Mesenchymal stem cell (in vitro differentiated cells and primary cell): Measurements from ENCODE around the gene GGTLC2.
A peak's percentile ranks its signal among the peaks of the same experiment; 100 is the strongest.
"Not testable (repeated sequence)": the region's sequence is repeated elsewhere in the genome, so short reads cannot be mapped to it uniquely, and the experiment has no call there.

ENCODE experiments used
- DNase-seq: peaks from one replicate; pipeline ENCODE4 v3.0.0-alpha.2; 2013
- H2AFZ ChIP-seq: one replicate; pipeline ENCODE4 v1.6.1; 2013; ENCODE audit warnings: low read depth, mild to moderate bottlenecking, control low read depth, inconsistent platforms, low read length, moderate library complexity
- H2AK5ac ChIP-seq: 2 replicates; pipeline ENCODE4 v1.6.1; 2013; ENCODE audit warnings: low read length, moderate library complexity, mild to moderate bottlenecking, inconsistent platforms; ENCODE audit not compliant: severe bottlenecking
- H2BK120ac ChIP-seq: one replicate; pipeline ENCODE4 v1.6.1; 2013; ENCODE audit warnings: low read depth, mild to moderate bottlenecking, inconsistent platforms, low read length, moderate library complexity
- H2BK12ac ChIP-seq, 2 experiments: one replicate each; pipeline ENCODE4 v1.6.1; 2013; ENCODE audit warnings: inconsistent platforms in 2 of 2, low read length in 2 of 2, mild to moderate bottlenecking in 2 of 2, moderate library complexity in 2 of 2, control low read depth in 1 of 2
- H2BK15ac ChIP-seq: one replicate; pipeline ENCODE4 v1.6.1; 2013; ENCODE audit warnings: mild to moderate bottlenecking, low read depth, inconsistent platforms; ENCODE audit not compliant: poor library complexity, severe bottlenecking
- H2BK5ac ChIP-seq: 2 replicates; pipeline ENCODE4 v1.6.1; 2013; ENCODE audit warnings: low read depth, mild to moderate bottlenecking, low read length, control low read depth, inconsistent platforms; ENCODE audit not compliant: poor library complexity, severe bottlenecking
- H3K14ac ChIP-seq, 2 experiments: one replicate each; pipeline ENCODE4 v1.6.1; 2013; ENCODE audit warnings: inconsistent platforms in 2 of 2, low read length in 2 of 2, control low read depth in 1 of 2, mild to moderate bottlenecking in 1 of 2, moderate library complexity in 1 of 2
- H3K18ac ChIP-seq, 2 experiments: one replicate each; pipeline ENCODE4 v1.6.1; 2013; ENCODE audit warnings: inconsistent platforms in 2 of 2, low read length in 2 of 2, control low read depth in 1 of 2, low read depth in 1 of 2, mild to moderate bottlenecking in 1 of 2
- H3K23ac ChIP-seq, 2 experiments: one replicate each; pipeline ENCODE4 v1.6.1; 2013; ENCODE audit warnings: inconsistent platforms in 2 of 2, low read length in 2 of 2, mild to moderate bottlenecking in 2 of 2, moderate library complexity in 2 of 2, control low read depth in 1 of 2
- H3K27ac ChIP-seq: 2 replicates; pipeline ENCODE4 v1.5.1; 2013; ENCODE audit warnings: mild to moderate bottlenecking, moderate library complexity, low read length, control low read depth, inconsistent platforms; ENCODE audit not compliant: poor library complexity, severe bottlenecking
- H3K27me3 ChIP-seq, 2 experiments: 2 replicates each; pipeline versions ENCODE4 v1.6.1 to v1.7.0; 2013; ENCODE audit warnings: low read length in 2 of 2, mild to moderate bottlenecking in 2 of 2, moderate library complexity in 2 of 2, control low read depth in 1 of 2, inconsistent platforms in 1 of 2; ENCODE audit not compliant: control insufficient read depth in 1 of 2, insufficient read depth in 1 of 2
- H3K36me3 ChIP-seq, 2 experiments: 2 replicates each; pipeline versions ENCODE4 v1.6.1 to v1.7.0; 2013; ENCODE audit warnings: low read length in 2 of 2, control low read depth in 1 of 2, inconsistent platforms in 1 of 2, low read depth in 1 of 2, mild to moderate bottlenecking in 1 of 2; ENCODE audit not compliant: insufficient read depth in 2 of 2, control insufficient read depth in 1 of 2
- H3K4ac ChIP-seq, 2 experiments: one replicate each; pipeline ENCODE4 v1.6.1; 2013; ENCODE audit warnings: inconsistent platforms in 2 of 2, low read length in 2 of 2, mild to moderate bottlenecking in 2 of 2, moderate library complexity in 2 of 2, control low read depth in 1 of 2, low read depth in 1 of 2
- H3K4me1 ChIP-seq: 2 replicates; pipeline ENCODE4 v1.6.1; 2013; ENCODE audit warnings: low read depth, low read length, control low read depth; ENCODE audit not compliant: control insufficient read depth, insufficient read depth
- H3K4me2 ChIP-seq: 2 replicates; pipeline ENCODE4 v1.6.1; 2013; ENCODE audit warnings: low read length, mild to moderate bottlenecking, inconsistent platforms; ENCODE audit not compliant: poor library complexity, severe bottlenecking
- H3K4me3 ChIP-seq, 2 experiments: 2 replicates each; pipeline versions ENCODE4 v1.5.1 to v1.7.0; 2013; ENCODE audit warnings: low read length in 2 of 2, mild to moderate bottlenecking in 2 of 2, control low read depth in 1 of 2, low read depth in 1 of 2; ENCODE audit not compliant: insufficient read depth in 1 of 2
- H3K79me1 ChIP-seq: replicated peaks from 2 replicates; pipeline ENCODE4 v1.6.1; 2013; ENCODE audit warnings: mild to moderate bottlenecking, control low read depth, low read length, inconsistent platforms; ENCODE audit not compliant: poor library complexity, severe bottlenecking
- H3K9ac ChIP-seq: 2 replicates; pipeline ENCODE4 v1.7.0; 2013; ENCODE audit warnings: mild to moderate bottlenecking, low read length, moderate library complexity
- H3K9me3 ChIP-seq: 2 replicates; pipeline ENCODE4 v1.7.0; 2013; ENCODE audit warnings: mild to moderate bottlenecking, low read length; ENCODE audit not compliant: control insufficient read depth
- H4K8ac ChIP-seq: one replicate; pipeline ENCODE4 v1.6.1; 2013; ENCODE audit warnings: inconsistent platforms, mild to moderate bottlenecking, low read length, moderate library complexity
- H4K91ac ChIP-seq: one replicate; pipeline ENCODE4 v1.6.1; 2013; ENCODE audit warnings: mild to moderate bottlenecking, low read length, inconsistent platforms
- WGBS: methylation state at CpG from one replicate; pipeline ENCODE4 v1.1.7; 2013; ENCODE audit warnings: mixed read lengths; 5-methylcytosine and 5-hydroxymethylcytosine counted together

GGTLC2 gene

GRCh38 chr22:22628546-22629495, 15.6 kb upstream of the GGTLC2 start:
- H3K14ac ChIP-seq, H4K8ac ChIP-seq, H3K9ac ChIP-seq, DNase-seq, H2BK12ac ChIP-seq, H2AK5ac ChIP-seq, H3K27ac ChIP-seq, H3K4ac ChIP-seq, H2BK120ac ChIP-seq, H2BK5ac ChIP-seq, H3K23ac ChIP-seq, H4K91ac ChIP-seq, H3K18ac ChIP-seq, H2AFZ ChIP-seq, H3K36me3 ChIP-seq, H3K9me3 ChIP-seq, H3K4me2 ChIP-seq, H3K79me1 ChIP-seq, H3K4me3 ChIP-seq, H3K27me3 ChIP-seq, H2BK15ac ChIP-seq, H3K4me1 ChIP-seq: not testable (repeated sequence)
- 74% methylated on average over 9 of the region's 18 CpGs for WGBS

- H2AFZ ChIP-seq, H3K79me1 ChIP-seq, H3K9me3 ChIP-seq, H3K4me3 ChIP-seq, H4K8ac ChIP-seq, H3K18ac ChIP-seq, H3K9ac ChIP-seq, H3K27ac ChIP-seq, H3K23ac ChIP-seq, H2BK5ac ChIP-seq, H2BK15ac ChIP-seq, H3K4me2 ChIP-seq, H3K4ac ChIP-seq, H4K91ac ChIP-seq, H2BK12ac ChIP-seq, H2BK120ac ChIP-seq, H3K36me3 ChIP-seq, H3K14ac ChIP-seq, H3K27me3 ChIP-seq, H2AK5ac ChIP-seq, H3K4me1 ChIP-seq: not testable (repeated sequence)
- WGBS, result 63% methylated on average over 6 of the region's 7 CpGs
- peak; percentile 21 for DNase-seq
Observed at GRCh38 chr22:22631223-22631652, 13.2 kb upstream of the GGTLC2 start.

- not testable (repeated sequence) for H3K9ac ChIP-seq, H3K4me2 ChIP-seq, H2AK5ac ChIP-seq, H2BK120ac ChIP-seq, H3K4me3 ChIP-seq, H3K4ac ChIP-seq, H3K27ac ChIP-seq, DNase-seq, H3K79me1 ChIP-seq, H2BK15ac ChIP-seq, H4K91ac ChIP-seq, H3K9me3 ChIP-seq, H2AFZ ChIP-seq, H3K4me1 ChIP-seq, H2BK12ac ChIP-seq, H3K23ac ChIP-seq, H3K18ac ChIP-seq, H3K14ac ChIP-seq, H2BK5ac ChIP-seq, H3K27me3 ChIP-seq, H3K36me3 ChIP-seq, H4K8ac ChIP-seq
- 100% methylated on average over 1 of the region's 15 CpGs for WGBS
Observed at GRCh38 chr22:22632226-22632625, 12.2 kb upstream of the GGTLC2 start.

GRCh38 chr22:22633533-22633932, 10.9 kb upstream of the GGTLC2 start:
- H3K23ac ChIP-seq, H3K9me3 ChIP-seq, H3K4me1 ChIP-seq, H3K36me3 ChIP-seq, H3K14ac ChIP-seq, H3K4me3 ChIP-seq, H3K4ac ChIP-seq, H2BK5ac ChIP-seq, H3K79me1 ChIP-seq, H2AFZ ChIP-seq, H2BK15ac ChIP-seq, H3K27ac ChIP-seq, DNase-seq, H3K9ac ChIP-seq, H3K4me2 ChIP-seq, H3K27me3 ChIP-seq, H2BK12ac ChIP-seq, H4K8ac ChIP-seq, H3K18ac ChIP-seq, H4K91ac ChIP-seq, H2BK120ac ChIP-seq, H2AK5ac ChIP-seq: not testable (repeated sequence)
- 85% methylated on average over 11 of the region's 14 CpGs for WGBS
